ENCODE data around the gene AUTS2. TPM values are rescaled to one million over a fixed set of nuclear protein-coding genes. Genes with fewer than 3 reads are reported as not detected.

AUTS2 gene
- total and polyA plus RNA-seq, 2 donors (not counting 1 experiment from before 2014, with no cell fraction given), result 0.60 to 9.1 TPM

- no peaks in the 10 kb centered on the region for H3K27me3 ChIP-seq (ENCODE audit: control insufficient read depth, insufficient read depth, low read length)
- no peaks in the 10 kb centered on the region for H4K20me1 ChIP-seq (ENCODE audit: control insufficient read depth, extremely low read depth, insufficient read depth, low read length)
- no peaks in the 10 kb centered on the region for H3K9me3 ChIP-seq (ENCODE audit: control insufficient read depth, insufficient read depth, low read depth, low read length)
- no peak overlapping the region for H3K4me2 ChIP-seq (ENCODE audit: extremely low read depth, insufficient read depth, low read length)
- H3K9ac ChIP-seq (ENCODE audit: insufficient read depth, low read length), result no peak overlapping the region
- no peaks in the 10 kb centered on the region for H3K4me1 ChIP-seq (ENCODE audit: control insufficient read depth, extremely low read depth, insufficient read depth, low read length)
- no peak overlapping the region for H3K4me3 ChIP-seq (replicated peaks in 1 of 4; ENCODE audit: control extremely low read depth in 1 of 4, insufficient read depth in 1 of 4, low read depth in 3 of 4, low read length in 4 of 4)
- no peak overlapping the region for H2AFZ ChIP-seq (ENCODE audit: low read length)
- no peaks in the 10 kb centered on the region for H3K36me3 ChIP-seq (ENCODE audit: control insufficient read depth, insufficient read depth, low read length)
- peak in 1 of 2 donors; percentile 55 for DNase-seq (ENCODE audit: low read depth in 2 of 2)
- H3K27ac ChIP-seq (ENCODE audit: insufficient read depth, low read length), result no peak overlapping the region
- TF ChIP-seq CTCF (conservative IDR thresholded peaks at IDR 0.05 in 1 of 2, IDR thresholded peaks at IDR 0.05 in 1 of 2; ENCODE audit: low read depth in 1 of 2, low read length in 2 of 2) (no peak), EZH2 (IDR thresholded peaks at IDR 0.05; ENCODE audit: low read length, missing control alignments) (no peak)
- H3K79me2 ChIP-seq (ENCODE audit: control insufficient read depth, insufficient read depth, low read length), result no peaks in the 10 kb centered on the region
Measured at GRCh38 chr7:70405241-70405640, 807.0 kb downstream of the AUTS2 start.

GRCh38 chr7:70406186-70406949 lies 808.1 kb downstream of the AUTS2 start:
- no peaks in the 10 kb centered on the region for H3K27me3 ChIP-seq (ENCODE audit: control insufficient read depth, insufficient read depth, low read length)
- H3K36me3 ChIP-seq (ENCODE audit: control insufficient read depth, insufficient read depth, low read length), result no peaks in the 10 kb centered on the region
- H3K4me1 ChIP-seq (ENCODE audit: control insufficient read depth, extremely low read depth, insufficient read depth, low read length), result no peaks in the 10 kb centered on the region
- H2AFZ ChIP-seq (ENCODE audit: low read length), result no peak overlapping the region
- DNase-seq (ENCODE audit: low read depth in 2 of 2), result peak in 1 of 2 donors; percentile 14
- H3K4me2 ChIP-seq (ENCODE audit: extremely low read depth, insufficient read depth, low read length), result no peak overlapping the region
- no peaks in the 10 kb centered on the region for H4K20me1 ChIP-seq (ENCODE audit: control insufficient read depth, extremely low read depth, insufficient read depth, low read length)
- TF ChIP-seq EZH2 (IDR thresholded peaks at IDR 0.05; ENCODE audit: low read length, missing control alignments), result no peak
- no peak for TF ChIP-seq CTCF (conservative IDR thresholded peaks at IDR 0.05 in 1 of 2, IDR thresholded peaks at IDR 0.05 in 1 of 2; ENCODE audit: low read depth in 1 of 2, low read length in 2 of 2)
- H3K27ac ChIP-seq (ENCODE audit: insufficient read depth, low read length), result no peak overlapping the region
- no peak overlapping the region for H3K9ac ChIP-seq (ENCODE audit: insufficient read depth, low read length)
- no peak overlapping the region for H3K4me3 ChIP-seq (replicated peaks in 1 of 4; ENCODE audit: control extremely low read depth in 1 of 4, insufficient read depth in 1 of 4, low read depth in 3 of 4, low read length in 4 of 4)
- H3K9me3 ChIP-seq (ENCODE audit: control insufficient read depth, insufficient read depth, low read depth, low read length), result no peaks in the 10 kb centered on the region
- no peaks in the 10 kb centered on the region for H3K79me2 ChIP-seq (ENCODE audit: control insufficient read depth, insufficient read depth, low read length)

- Histone ChIP-seq H3K4me2 (ENCODE audit: extremely low read depth, insufficient read depth, low read length) (no peak overlapping the region), H3K36me3 (ENCODE audit: control insufficient read depth, insufficient read depth, low read length) (no peaks in the 10 kb centered on the region), H3K79me2 (ENCODE audit: control insufficient read depth, insufficient read depth, low read length) (no peaks in the 10 kb centered on the region), H3K9ac (ENCODE audit: insufficient read depth, low read length) (no peak overlapping the region), H3K27ac (ENCODE audit: insufficient read depth, low read length) (no peak overlapping the region), H3K27me3 (ENCODE audit: control insufficient read depth, insufficient read depth, low read length) (no peaks in the 10 kb centered on the region), H3K9me3 (ENCODE audit: control insufficient read depth, insufficient read depth, low read depth, low read length) (no peaks in the 10 kb centered on the region), H3K4me3 (replicated peaks in 1 of 4; ENCODE audit: control extremely low read depth in 1 of 4, insufficient read depth in 1 of 4, low read depth in 3 of 4, low read length in 4 of 4) (no peak overlapping the region), H4K20me1 (ENCODE audit: control insufficient read depth, extremely low read depth, insufficient read depth, low read length) (no peaks in the 10 kb centered on the region), H2AFZ (ENCODE audit: low read length) (no peak overlapping the region), H3K4me1 (ENCODE audit: control insufficient read depth, extremely low read depth, insufficient read depth, low read length) (no peaks in the 10 kb centered on the region)
- DNase-seq (ENCODE audit: low read depth in 2 of 2), result no peak
- TF ChIP-seq CTCF (conservative IDR thresholded peaks at IDR 0.05 in 1 of 2, IDR thresholded peaks at IDR 0.05 in 1 of 2; ENCODE audit: low read depth in 1 of 2, low read length in 2 of 2) (no peak), EZH2 (IDR thresholded peaks at IDR 0.05; ENCODE audit: low read length, missing control alignments) (no peak)
Measured at GRCh38 chr7:70406950-70407209, 808.6 kb downstream of the AUTS2 start.
